Neural cell (in vitro differentiated cells): ENCODE data around the gene ZBTB40. TPM values are rescaled to one million over a fixed set of nuclear protein-coding genes. Genes with fewer than 3 reads are reported as not detected.

Source experiments
- H2AFZ ChIP-seq: fragments of 200-600, 300-800 bp; sonication (generic), shearing (Covaris generic); 2 replicates; pipeline ENCODE4 v1.6.0; 2014; ENCODE audit warnings: low read depth, mild to moderate bottlenecking, antibody characterized with exemption, low read length, moderate library complexity
- H3F3A ChIP-seq: fragments of 200-600 bp; shearing (Covaris generic); 2 replicates; pipeline ENCODE4 v1.6.1; 2016; ENCODE audit warnings: mild to moderate bottlenecking, moderate library complexity, mixed read lengths, antibody characterized with exemption, low read length; ENCODE audit not compliant: insufficient read depth, poor library complexity, severe bottlenecking
- H3K27ac ChIP-seq: fragments of 200-600, 300-800 bp; sonication (generic), shearing (Covaris generic); 2 replicates; pipeline ENCODE4 v1.5.1; 2014; ENCODE audit warnings: mild to moderate bottlenecking, low read length, moderate library complexity
- H3K27me3 ChIP-seq: fragments of 300-800, 200-600 bp; sonication (generic), shearing (Covaris generic); 2 replicates; pipeline ENCODE4 v1.6.0; 2014; ENCODE audit warnings: mild to moderate bottlenecking, low read depth, low read length, moderate library complexity; ENCODE audit not compliant: insufficient read depth
- H3K36me3 ChIP-seq: fragments of 300-800, 200-600 bp; sonication (generic), shearing (Covaris generic); 2 replicates; pipeline ENCODE4 v1.5.1; 2014; ENCODE audit warnings: mild to moderate bottlenecking, antibody characterized with exemption, low read length, moderate library complexity; ENCODE audit not compliant: insufficient read depth
- H3K4me2 ChIP-seq: fragments of 300-800, 200-600 bp; sonication (generic), shearing (Covaris generic); 2 replicates; pipeline ENCODE4 v1.6.0; 2014; ENCODE audit warnings: mild to moderate bottlenecking, low read length
- H3K4me3 ChIP-seq: fragments of 300-800, 200-600 bp; sonication (generic), shearing (Covaris generic); 2 replicates; pipeline ENCODE4 v1.5.1; 2014; ENCODE audit warnings: mild to moderate bottlenecking, low read length, moderate library complexity
- H3K79me2 ChIP-seq: fragments of 200-600 bp; shearing (Covaris generic); replicated peaks from 2 replicates; pipeline ENCODE4 v1.6.0; 2014; ENCODE audit warnings: mild to moderate bottlenecking, low read length, moderate library complexity; ENCODE audit not compliant: insufficient read depth
- H3K9ac ChIP-seq: fragments of 300-800, 200-600 bp; sonication (generic), shearing (Covaris generic); 2 replicates; pipeline ENCODE4 v1.6.1; 2016; ENCODE audit warnings: mild to moderate bottlenecking, low read length, mixed read lengths
- H3K9me2 ChIP-seq: fragments of 200-600 bp; shearing (Covaris generic); 2 replicates; pipeline ENCODE4 v1.6.1; 2016; ENCODE audit warnings: mild to moderate bottlenecking, low read length, mixed read lengths; ENCODE audit not compliant: insufficient read depth
- H3K9me3 ChIP-seq: fragments of 200-600, 300-800 bp; sonication (generic), shearing (Covaris generic); 2 replicates; pipeline ENCODE4 v1.6.1; 2016; ENCODE audit warnings: mild to moderate bottlenecking, mixed run types, low read length, moderate library complexity, mixed read lengths
- H4K20me1 ChIP-seq: fragments of 200-600 bp; shearing (Covaris generic); 2 replicates; pipeline ENCODE4 v1.6.1; 2016; ENCODE audit warnings: mild to moderate bottlenecking, mixed run types; ENCODE audit not compliant: insufficient read depth
- CTCF ChIP-seq: fragments of 450-650 bp; IDR thresholded peaks from 2 replicates; pipeline ENCODE4 v1.5.1; 2014; ENCODE audit warnings: antibody characterized with exemption, mild to moderate bottlenecking, moderate library complexity; ENCODE audit not compliant: poor library complexity, severe bottlenecking
- EP300 ChIP-seq: fragments of 450-650 bp; conservative IDR thresholded peaks from 2 replicates; pipeline ENCODE4 v1.6.1; 2014; ENCODE audit warnings: antibody characterized with exemption, mild to moderate bottlenecking, moderate library complexity; ENCODE audit not compliant: poor library complexity, severe bottlenecking
- EZH2 ChIP-seq: fragments of 200-600, 300-800 bp; shearing (Covaris generic), sonication (generic); IDR thresholded peaks from 2 replicates; pipeline ENCODE4 v1.6.1; 2014; ENCODE audit warnings: antibody characterized with exemption, low read length, borderline replicate concordance, mild to moderate bottlenecking; ENCODE audit not compliant: insufficient read depth, poor library complexity, severe bottlenecking
- MXI1 ChIP-seq: fragments of 450-650 bp; conservative IDR thresholded peaks from 2 replicates; pipeline ENCODE4 v1.6.1; 2014; ENCODE audit warnings: antibody characterized with exemption, mild to moderate bottlenecking; ENCODE audit not compliant: poor library complexity, severe bottlenecking
- POLR2AphosphoS5 ChIP-seq: IDR thresholded peaks from 2 replicates; pipeline ENCODE4 v1.6.1; 2012
- RAD21 ChIP-seq: fragments of 450-650 bp; conservative IDR thresholded peaks from 2 replicates; pipeline ENCODE4 v1.6.1; 2014; ENCODE audit warnings: antibody characterized with exemption, mild to moderate bottlenecking, moderate library complexity
- REST ChIP-seq: IDR thresholded peaks from 2 replicates; pipeline ENCODE4 v1.6.1; 2012; ENCODE audit warnings: borderline replicate concordance
- SMC3 ChIP-seq: fragments of 450-650 bp; conservative IDR thresholded peaks from 2 replicates; pipeline ENCODE4 v1.6.1; 2014; ENCODE audit warnings: antibody characterized with exemption, mild to moderate bottlenecking, moderate library complexity; ENCODE audit not compliant: poor library complexity
- TAF1 ChIP-seq: IDR thresholded peaks from 2 replicates; pipeline ENCODE4 v1.6.1; 2012; ENCODE audit warnings: low read depth
- polyA plus RNA-seq: library from polyadenylated mRNA; depleted of rRNA; stranded (reverse); fragments of >200 nt; gene quantifications from 2 replicates; pipeline ENCODE4 v1.2.3, GENCODE V29; 2014

The ZBTB40 gene
- polyA plus RNA-seq, 1 donor from 2014 or later, result 12.7 TPM

- H3K9me3 ChIP-seq, result no peaks in the 10 kb centered on the region
- TF ChIP-seq MXI1, result no peak
- TF ChIP-seq POLR2AphosphoS5, result no peak
- no peak for TF ChIP-seq TAF1
- no peak for TF ChIP-seq EP300
- TF ChIP-seq RAD21, result no peak
- TF ChIP-seq REST, result no peak
- TF ChIP-seq SMC3, result no peak
- TF ChIP-seq CTCF, result no peak
- TF ChIP-seq EZH2, result no peak
- no peak overlapping the region for H3K9ac ChIP-seq
- no peak overlapping the region for H2AFZ ChIP-seq
- no peaks in the 10 kb centered on the region for H4K20me1 ChIP-seq
- H3K4me3 ChIP-seq, result no peak overlapping the region
- no peaks in the 10 kb centered on the region for H3F3A ChIP-seq
- H3K9me2 ChIP-seq, result no peaks in the 10 kb centered on the region
- H3K4me2 ChIP-seq, result no peak overlapping the region
- H3K27me3 ChIP-seq, result no peaks in the 10 kb centered on the region
- H3K27ac ChIP-seq, result no peak overlapping the region
- H3K36me3 ChIP-seq, result no peaks in the 10 kb centered on the region
- H3K79me2 ChIP-seq, result no peaks in the 10 kb centered on the region
These were observed 124.5 kb downstream of the ZBTB40 start for GRCh38 chr1:22576150-22576544.

GRCh38 chr1:22576617-22577016, 125.0 kb downstream of the ZBTB40 start:
- TF ChIP-seq POLR2AphosphoS5 (no peak), REST (no peak), SMC3 (no peak)
- no peaks in the 10 kb centered on the region for H3K9me3 ChIP-seq
- no peak overlapping the region for H3K4me2 ChIP-seq
- H3K9ac ChIP-seq, result no peak overlapping the region
- no peaks in the 10 kb centered on the region for H3K36me3 ChIP-seq
- H3K27ac ChIP-seq, result no peak overlapping the region
- no peaks in the 10 kb centered on the region for H3K27me3 ChIP-seq
- no peak overlapping the region for H2AFZ ChIP-seq
- H3K9me2 ChIP-seq, result no peaks in the 10 kb centered on the region
- H3K79me2 ChIP-seq, result no peaks in the 10 kb centered on the region
- H3F3A ChIP-seq, result no peaks in the 10 kb centered on the region
- H3K4me3 ChIP-seq, result no peak overlapping the region
- H4K20me1 ChIP-seq, result no peaks in the 10 kb centered on the region
